HepG2 (cell line): Measurements from ENCODE around the gene URB1. TPM values are rescaled to one million over a fixed set of nuclear protein-coding genes. Genes with fewer than 3 reads are reported as not detected.

Experiments
- BATF2 ChIP-seq: sonication (generic); formaldehyde crosslinking; IDR thresholded peaks from 2 replicates; pipeline ENCODE4 v1.8.0; 2022; ENCODE audit warnings: mild to moderate bottlenecking, missing genetic modification reagents, moderate library complexity
- HDAC1 ChIP-seq: sonication (generic); formaldehyde crosslinking; IDR thresholded peaks from 2 replicates; pipeline ENCODE4 v1.5.1; 2020; ENCODE audit warnings: mild to moderate bottlenecking, missing genetic modification reagents
- KLF13 ChIP-seq: sonication (generic); formaldehyde crosslinking; IDR thresholded peaks from 2 replicates; pipeline ENCODE4 v1.4.0; 2020; ENCODE audit warnings: mild to moderate bottlenecking, missing genetic modification reagents
- KLF6 ChIP-seq: IDR thresholded peaks from 2 replicates; pipeline ENCODE4 v1.8.0; 2016; ENCODE audit warnings: missing biosample characterization, missing genetic modification reagents
- MNT ChIP-seq: fragments of 450-650 bp; IDR thresholded peaks from 2 replicates; pipeline ENCODE4 v1.6.1; 2016
- MTF1 ChIP-seq: sonication (generic); formaldehyde crosslinking; IDR thresholded peaks from 2 replicates; pipeline ENCODE4 v1.5.0; 2020; ENCODE audit warnings: missing genetic modification reagents
- NBN ChIP-seq: fragments of 450-650 bp; conservative IDR thresholded peaks from 2 replicates; pipeline ENCODE4 v1.6.1; 2017
- PHF21A ChIP-seq: sonication (generic); formaldehyde crosslinking; IDR thresholded peaks from 2 replicates; pipeline ENCODE4 v1.5.0; 2020; ENCODE audit warnings: mild to moderate bottlenecking, missing genetic modification reagents
- PLRG1 ChIP-seq: fragments of 450-650 bp; conservative IDR thresholded peaks from 2 replicates; pipeline ENCODE4 v1.6.1; 2016
- POLR2AphosphoS5 ChIP-seq: IDR thresholded peaks from 2 replicates; pipeline ENCODE4 v1.6.1; 2012; ENCODE audit warnings: low read depth, low read length
- SAP130 ChIP-seq: IDR thresholded peaks from 2 replicates; pipeline ENCODE4 v1.6.1; 2016; ENCODE audit warnings: low read depth
- SKI ChIP-seq: fragments of 450-650 bp; IDR thresholded peaks from one replicate; pipeline ENCODE4 v1.6.1; 2018; ENCODE audit warnings: mild to moderate bottlenecking; ENCODE audit not compliant: partially characterized antibody
- TCF12 ChIP-seq, 2 experiments: fragments of 450-650 bp in 1 of 2; sonication (generic) in 1 of 2; formaldehyde crosslinking in 1 of 2; IDR thresholded peaks; 2 replicates each; pipeline versions ENCODE4 v1.6.1 to v1.8.0; 2017 to 2022; ENCODE audit warnings: antibody characterized with exemption in 1 of 2, mild to moderate bottlenecking in 1 of 2, missing genetic modification reagents in 1 of 2, moderate library complexity in 1 of 2
- TCF7L2 ChIP-seq: IDR thresholded peaks from 2 replicates; pipeline ENCODE4 v1.6.1; 2011; ENCODE audit warnings: mild to moderate bottlenecking, low read depth, low read length, moderate library complexity
- ZNF20 ChIP-seq: sonication (generic); formaldehyde crosslinking; IDR thresholded peaks from 2 replicates; pipeline ENCODE4 v1.4.0; 2020; ENCODE audit warnings: mild to moderate bottlenecking, moderate library complexity, missing genetic modification reagents
- ZNF317 ChIP-seq: sonication (generic); formaldehyde crosslinking; IDR thresholded peaks from 2 replicates; pipeline ENCODE4 v1.5.0; 2020; ENCODE audit warnings: mild to moderate bottlenecking, missing genetic modification reagents
- ZNF605 ChIP-seq: sonication (generic); formaldehyde crosslinking; IDR thresholded peaks from 2 replicates; pipeline ENCODE4 v1.8.0; 2022; ENCODE audit warnings: mild to moderate bottlenecking, missing genetic modification reagents
- ZNF607 ChIP-seq: sonication (generic); formaldehyde crosslinking; IDR thresholded peaks from 2 replicates; pipeline ENCODE4 v1.5.1; 2020; ENCODE audit warnings: missing genetic modification reagents, mild to moderate bottlenecking, borderline replicate concordance
- ZNF629 ChIP-seq: sonication (generic); formaldehyde crosslinking; conservative IDR thresholded peaks from 2 replicates; pipeline ENCODE4 v1.5.0; 2020; ENCODE audit warnings: missing genetic modification reagents
- ZNF83 ChIP-seq: sonication (generic); formaldehyde crosslinking; IDR thresholded peaks from 2 replicates; pipeline ENCODE4 v1.4.0; 2020; ENCODE audit warnings: missing genetic modification reagents, mild to moderate bottlenecking, borderline replicate concordance
- polyA plus RNA-seq, 8 experiments: library from polyadenylated mRNA; depleted of rRNA in 3 of 8; stranded (reverse) in 7 of 8; unstranded in 1 of 8; fragments of >200 nt; fragmentation: Illumina TruSeq in 4 of 8; extraction: Trizol in 4 of 8; gene quantifications; 2 replicates each; pipeline versions ENCODE4 v1.2.1 to v1.2.3, GENCODE V29; 2011 to 2016; ENCODE audit warnings: low read depth in 4 of 8, missing spikeins in 1 of 8, mixed read lengths in 1 of 8; ENCODE audit not compliant: insufficient read depth in 1 of 8
- total RNA-seq, 5 experiments: library from RNA; depleted of rRNA; stranded (reverse); fragments of >200 nt; fragmentation: Illumina TruSeq; extraction: Trizol; gene quantifications; 2 replicates each; pipeline ENCODE4 v1.2.3, GENCODE V29; 2016; ENCODE audit warnings: low read depth in 1 of 5
- TF ChIP-seq, protein P1 (sequence below): IDR thresholded peaks from 2 replicates; pipeline ENCODE4 v1.6.1; 2016; ENCODE audit warnings: missing genetic modification reagents, missing compliant biosample characterization
- TF ChIP-seq, protein P2 (sequence below): IDR thresholded peaks from 2 replicates; pipeline ENCODE4 v1.6.1; 2016; ENCODE audit warnings: mild to moderate bottlenecking, missing biosample characterization, missing genetic modification reagents
- TF ChIP-seq, protein P3 (sequence below): sonication (generic); formaldehyde crosslinking; IDR thresholded peaks from 2 replicates; pipeline ENCODE4 v1.8.1; 2023; ENCODE audit warnings: missing genetic modification reagents, mild to moderate bottlenecking, borderline replicate concordance
- TF ChIP-seq, protein P4 (sequence below): IDR thresholded peaks from 2 replicates; pipeline ENCODE4 v1.6.1; 2016

The URB1 gene
- total and polyA plus RNA-seq, 2 of the 13 experiments (the other 11 are each of a cell fraction or from before 2014, with no cell fraction given), result 4.5 to 16.7 TPM

- TF ChIP-seq, protein P1, sequence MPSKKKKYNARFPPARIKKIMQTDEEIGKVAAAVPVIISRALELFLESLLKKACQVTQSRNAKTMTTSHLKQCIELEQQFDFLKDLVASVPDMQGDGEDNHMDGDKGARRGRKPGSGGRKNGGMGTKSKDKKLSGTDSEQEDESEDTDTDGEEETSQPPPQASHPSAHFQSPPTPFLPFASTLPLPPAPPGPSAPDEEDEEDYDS (CRISPR knock-in tag), result peak; percentile 66
- no peak for TF ChIP-seq ZNF83
- TF ChIP-seq ZNF605 (CRISPR knock-in tag), result peak; percentile 54; the same call in 1 of the 2 replicates
- no peak for TF ChIP-seq KLF13 (CRISPR knock-in tag)
- no peak; the same call in 1 of the 2 replicates for TF ChIP-seq ZNF607 (CRISPR knock-in tag)
- peak; percentile 60; the same call in 1 of the 2 replicates for TF ChIP-seq ZNF317
- no peak for TF ChIP-seq NBN
- no peak for TF ChIP-seq ZNF629 (CRISPR knock-in tag)
- TF ChIP-seq SKI, result no peak
- no peak for TF ChIP-seq TCF12 (IDR thresholded peaks at IDR 0.05)
- TF ChIP-seq TCF12 (CRISPR knock-in tag; IDR thresholded peaks at IDR 0.05), result peak; percentile 88; the same call in 1 of the 2 replicates
- 0 out of 2 replicates have a peak, but pooled peaks have one; percentile 38 for TF ChIP-seq PHF21A (CRISPR knock-in tag)
- TF ChIP-seq PLRG1, result no peak
- no peak for TF ChIP-seq ZNF20 (CRISPR knock-in tag)
- TF ChIP-seq TCF7L2, result no peak
- no peak for TF ChIP-seq MTF1 (CRISPR knock-in tag)
- TF ChIP-seq, protein P2, sequence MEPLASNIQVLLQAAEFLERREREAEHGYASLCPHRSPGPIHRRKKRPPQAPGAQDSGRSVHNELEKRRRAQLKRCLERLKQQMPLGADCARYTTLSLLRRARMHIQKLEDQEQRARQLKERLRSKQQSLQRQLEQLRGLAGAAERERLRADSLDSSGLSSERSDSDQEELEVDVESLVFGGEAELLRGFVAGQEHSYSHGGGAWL, result peak; percentile 42; the same call in 1 of the 2 replicates
- TF ChIP-seq, protein P3, sequence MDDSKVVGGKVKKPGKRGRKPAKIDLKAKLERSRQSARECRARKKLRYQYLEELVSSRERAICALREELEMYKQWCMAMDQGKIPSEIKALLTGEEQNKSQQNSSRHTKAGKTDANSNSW, result no peak
- peak; percentile 96 for TF ChIP-seq POLR2AphosphoS5
- no peak for TF ChIP-seq BATF2 (CRISPR knock-in tag)
- peak; percentile 99 for TF ChIP-seq SAP130 (CRISPR knock-in tag)
- TF ChIP-seq HDAC1 (CRISPR knock-in tag), result peak; percentile 100
- TF ChIP-seq KLF6 (CRISPR knock-in tag), result no peak
- TF ChIP-seq, protein P4, sequence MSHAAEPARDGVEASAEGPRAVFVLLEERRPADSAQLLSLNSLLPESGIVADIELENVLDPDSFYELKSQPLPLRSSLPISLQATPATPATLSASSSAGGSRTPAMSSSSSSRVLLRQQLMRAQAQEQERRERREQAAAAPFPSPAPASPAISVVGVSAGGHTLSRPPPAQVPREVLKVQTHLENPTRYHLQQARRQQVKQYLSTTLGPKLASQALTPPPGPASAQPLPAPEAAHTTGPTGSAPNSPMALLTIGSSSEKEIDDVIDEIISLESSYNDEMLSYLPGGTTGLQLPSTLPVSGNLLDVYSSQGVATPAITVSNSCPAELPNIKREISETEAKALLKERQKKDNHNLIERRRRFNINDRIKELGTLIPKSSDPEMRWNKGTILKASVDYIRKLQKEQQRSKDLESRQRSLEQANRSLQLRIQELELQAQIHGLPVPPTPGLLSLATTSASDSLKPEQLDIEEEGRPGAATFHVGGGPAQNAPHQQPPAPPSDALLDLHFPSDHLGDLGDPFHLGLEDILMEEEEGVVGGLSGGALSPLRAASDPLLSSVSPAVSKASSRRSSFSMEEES (CRISPR knock-in tag), result no peak
- peak; percentile 19; the same call in 1 of the 2 replicates for TF ChIP-seq MNT
These were observed 114.1 kb downstream of the URB1 start, which contains the start of gene MIS18A (continued) for GRCh38 chr21:32278518-32279376.
